ENCODE data around the gene TMBIM4. TPM values are rescaled to one million over a fixed set of nuclear protein-coding genes. Genes with fewer than 3 reads are reported as not detected.

TMBIM4 gene
- total RNA-seq, 1 experiment from 2014 or later = 115 TPM

GRCh38 chr12:66127650-66128049 is 42.1 kb downstream of the TMBIM4 start:
- H3K27me3 ChIP-seq (ENCODE audit: control insufficient read depth, insufficient read depth, low read length) = no peaks in the 10 kb centered on the region
- H3K27ac ChIP-seq (ENCODE audit: low read length) = no peak overlapping the region
- intact Hi-C loops (cut with micrococcal nuclease; ENCODE audit: unreplicated experiment) = no loop called here
- DNase-seq (ENCODE audit: low read depth, low spot score) (no peak), ATAC-seq (no peak)
- no TSS peak for BruUV-seq (replicated peaks)
- H3K36me3 ChIP-seq (ENCODE audit: control insufficient read depth, insufficient read depth, low read length) = peaks cover 43% of the 10 kb centered on the region
- H3K4me1 ChIP-seq (ENCODE audit: control insufficient read depth, insufficient read depth, low read length) = peaks cover 7% of the 10 kb centered on the region
- CTCF ChIA-PET = no interaction called here
- POLR2A ChIA-PET = no interaction called here
- no peaks in the 10 kb centered on the region for H3K9me3 ChIP-seq (ENCODE audit: control insufficient read depth, insufficient read depth, low read depth, low read length)
- TF ChIP-seq POLR2AphosphoS5 (IDR thresholded peaks at IDR 0.05; ENCODE audit: low read depth, low read length) = no peak
- no peak for TF ChIP-seq REST (IDR thresholded peaks at IDR 0.05; ENCODE audit: insufficient read depth in 1 of 2, low read depth in 2 of 2, low read length in 1 of 2)
- no peak for TF ChIP-seq SIN3A (IDR thresholded peaks at IDR 0.05; ENCODE audit: borderline replicate concordance, insufficient read depth, low read depth, low read length)
- no peak for TF ChIP-seq CTCF (IDR thresholded peaks at IDR 0.05)
- TF ChIP-seq TCF7L2 (IDR thresholded peaks at IDR 0.05; ENCODE audit: low read depth, low read length) = no peak
- in situ Hi-C loops (cut with HindIII; ENCODE audit: low pct_unique_long_range_greater_than_20kb, low sequenced_read_pairs) = no loop called here
- H3K4me3 ChIP-seq (ENCODE audit: low read depth in 2 of 2, low read length in 2 of 2) = no peak overlapping the region

GRCh38 chr12:66120477-66120876 is 49.3 kb downstream of the TMBIM4 start:
- Histone ChIP-seq H3K4me3 (ENCODE audit: low read depth in 2 of 2, low read length in 2 of 2) (no peak overlapping the region), H3K4me1 (ENCODE audit: control insufficient read depth, insufficient read depth, low read length) (no peaks in the 10 kb centered on the region), H3K27ac (ENCODE audit: low read length) (no peak overlapping the region), H3K27me3 (ENCODE audit: control insufficient read depth, insufficient read depth, low read length) (no peaks in the 10 kb centered on the region), H3K9me3 (ENCODE audit: control insufficient read depth, insufficient read depth, low read depth, low read length) (no peaks in the 10 kb centered on the region), H3K36me3 (ENCODE audit: control insufficient read depth, insufficient read depth, low read length) (peaks cover 28% of the 10 kb centered on the region; the same call in 1 of the 2 replicates)
- DNase-seq (ENCODE audit: low read depth, low spot score) (no peak), ATAC-seq (no peak)
- no TSS peak for BruUV-seq (replicated peaks)
- TF ChIP-seq SIN3A (IDR thresholded peaks at IDR 0.05; ENCODE audit: borderline replicate concordance, insufficient read depth, low read depth, low read length) (no peak), CTCF (IDR thresholded peaks at IDR 0.05) (peak; percentile 25; the same call in 1 of the 2 replicates), POLR2AphosphoS5 (IDR thresholded peaks at IDR 0.05; ENCODE audit: low read depth, low read length) (no peak)
- intact Hi-C loops (cut with micrococcal nuclease; ENCODE audit: unreplicated experiment) = no loop called here
- ChIA-PET POLR2A (no interaction called here), CTCF (no interaction called here)
- in situ Hi-C loops (cut with HindIII; ENCODE audit: low pct_unique_long_range_greater_than_20kb, low sequenced_read_pairs) = no loop called here
